ENCODE results near the gene DAPK3.

The DAPK3 gene

GRCh38 chr19:3916033-3916432 is 54.9 kb downstream of the DAPK3 start:
- Histone ChIP-seq H3F3A (ENCODE audit: insufficient read depth, low read length) (no peaks in the 10 kb centered on the region), H2AFZ (ENCODE audit: low read length) (no peak overlapping the region), H3K36me3 (ENCODE audit: insufficient read depth, low read length) (no peaks in the 10 kb centered on the region; the same call in 1 of the 2 replicates), H3K4me3 (ENCODE audit: low read depth, low read length, poor library complexity, severe bottlenecking) (no peak overlapping the region), H3K9me2 (ENCODE audit: low read depth, low read length) (no peaks in the 10 kb centered on the region), H3K27ac (ENCODE audit: low read depth, low read length, poor library complexity, severe bottlenecking) (no peak overlapping the region), H3K9ac (ENCODE audit: low read length) (no peak overlapping the region), H3K4me1 (ENCODE audit: insufficient read depth, low read length, severe bottlenecking) (no peaks in the 10 kb centered on the region), H3K4me2 (ENCODE audit: low read length) (no peak overlapping the region), H3K27me3 (ENCODE audit: insufficient read depth, low read length) (no peaks in the 10 kb centered on the region; the same call in 1 of the 2 replicates), H3K9me3 (ENCODE audit: low read length) (no peaks in the 10 kb centered on the region), H3K79me2 (ENCODE audit: insufficient read depth, low read length) (no peaks in the 10 kb centered on the region), H4K20me1 (ENCODE audit: insufficient read depth, low read length) (no peaks in the 10 kb centered on the region)
- TF ChIP-seq CTCF (IDR thresholded peaks at IDR 0.05; ENCODE audit: low read length): no peak
- TF ChIP-seq EZH2 (IDR thresholded peaks at IDR 0.05; ENCODE audit: borderline replicate concordance, low read length): no peak

GRCh38 chr19:3914199-3914598 is 56.7 kb downstream of the DAPK3 start:
- Histone ChIP-seq H3K9ac (ENCODE audit: low read length) (no peak overlapping the region), H3K79me2 (ENCODE audit: insufficient read depth, low read length) (no peaks in the 10 kb centered on the region), H4K20me1 (ENCODE audit: insufficient read depth, low read length) (no peaks in the 10 kb centered on the region), H3K4me1 (ENCODE audit: insufficient read depth, low read length, severe bottlenecking) (no peaks in the 10 kb centered on the region), H3K4me2 (ENCODE audit: low read length) (no peak overlapping the region), H3K27me3 (ENCODE audit: insufficient read depth, low read length) (no peaks in the 10 kb centered on the region; the same call in 1 of the 2 replicates), H3F3A (ENCODE audit: insufficient read depth, low read length) (no peaks in the 10 kb centered on the region), H3K9me2 (ENCODE audit: low read depth, low read length) (no peaks in the 10 kb centered on the region), H3K9me3 (ENCODE audit: low read length) (no peaks in the 10 kb centered on the region), H3K27ac (ENCODE audit: low read depth, low read length, poor library complexity, severe bottlenecking) (no peak overlapping the region), H3K4me3 (ENCODE audit: low read depth, low read length, poor library complexity, severe bottlenecking) (no peak overlapping the region), H2AFZ (ENCODE audit: low read length) (no peak overlapping the region), H3K36me3 (ENCODE audit: insufficient read depth, low read length) (no peaks in the 10 kb centered on the region)
- TF ChIP-seq EZH2 (IDR thresholded peaks at IDR 0.05; ENCODE audit: borderline replicate concordance, low read length) (no peak), CTCF (IDR thresholded peaks at IDR 0.05; ENCODE audit: low read length) (no peak)

- Histone ChIP-seq H3K9ac (ENCODE audit: low read length) (no peak overlapping the region), H3K36me3 (ENCODE audit: insufficient read depth, low read length) (no peaks in the 10 kb centered on the region), H2AFZ (ENCODE audit: low read length) (no peak overlapping the region), H3K79me2 (ENCODE audit: insufficient read depth, low read length) (no peaks in the 10 kb centered on the region), H3K4me3 (ENCODE audit: low read depth, low read length, poor library complexity, severe bottlenecking) (no peak overlapping the region), H3K4me2 (ENCODE audit: low read length) (no peak overlapping the region), H4K20me1 (ENCODE audit: insufficient read depth, low read length) (no peaks in the 10 kb centered on the region), H3K27me3 (ENCODE audit: insufficient read depth, low read length) (no peaks in the 10 kb centered on the region), H3K9me2 (ENCODE audit: low read depth, low read length) (no peaks in the 10 kb centered on the region), H3K4me1 (ENCODE audit: insufficient read depth, low read length, severe bottlenecking) (no peaks in the 10 kb centered on the region), H3F3A (ENCODE audit: insufficient read depth, low read length) (no peaks in the 10 kb centered on the region), H3K9me3 (ENCODE audit: low read length) (no peaks in the 10 kb centered on the region), H3K27ac (ENCODE audit: low read depth, low read length, poor library complexity, severe bottlenecking) (no peak overlapping the region)
- TF ChIP-seq EZH2 (IDR thresholded peaks at IDR 0.05; ENCODE audit: borderline replicate concordance, low read length) (no peak), CTCF (IDR thresholded peaks at IDR 0.05; ENCODE audit: low read length) (no peak)
Measured at GRCh38 chr19:3910105-3910504, 60.8 kb downstream of the DAPK3 start.

Data from OCI-LY1 (cell line).